Stimulated activated CD4-positive, alpha-beta T cell treated with anti-CD3 and anti-CD28 coated beads, Interleukin-4, amount 100 ng/mL, for 1 hour (primary cell): ENCODE measurements around the gene RGL3.
"Not testable (repeated sequence)": the region's sequence is repeated elsewhere in the genome, so short reads cannot be mapped to it uniquely, and the experiment has no call there.

ENCODE experiments used
- DNase-seq: peaks from one replicate; pipeline ENCODE4 v3.0.0-alpha.2; 2020

RGL3 gene

GRCh38 chr19:11418549-11419506, at the start of gene RGL3:
Gene RGL3, minus strand, starts transcription at chr19:11419314. Its CDS starts 36 bp downstream, at chr19:11419278.
- DNase-seq = no peak

- not testable (repeated sequence) for DNase-seq
Measured at GRCh38 chr19:11468266-11468845, 49.2 kb upstream of the RGL3 start.

DNA sequence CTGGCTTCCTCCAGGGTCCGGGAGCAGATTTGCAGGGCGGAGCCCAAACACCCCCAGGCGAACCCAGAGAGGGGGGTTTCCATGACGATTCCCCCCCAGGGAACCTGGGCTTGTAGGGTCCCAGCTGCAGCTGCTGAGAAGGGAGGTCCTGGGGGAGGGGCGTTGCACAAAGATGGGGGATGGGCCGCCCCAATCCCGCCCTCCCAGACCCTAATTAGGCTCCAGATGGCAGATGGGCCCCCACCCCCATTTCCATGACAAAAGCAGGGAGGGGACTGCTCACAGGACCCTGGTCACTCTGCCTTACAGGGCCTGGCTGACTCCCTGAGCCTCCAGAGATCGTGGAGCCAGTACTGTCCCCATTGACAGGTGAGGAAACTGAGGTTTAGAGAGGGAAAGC, 46.5 kb upstream of the RGL3 start:
- DNase-seq = no peak

GRCh38 chr19:11464333-11465265, 45.5 kb upstream of the RGL3 start:
- DNase-seq = no peak

GRCh38 chr19:11463391-11463790, 44.3 kb upstream of the RGL3 start:
- no peak for DNase-seq

DNA sequence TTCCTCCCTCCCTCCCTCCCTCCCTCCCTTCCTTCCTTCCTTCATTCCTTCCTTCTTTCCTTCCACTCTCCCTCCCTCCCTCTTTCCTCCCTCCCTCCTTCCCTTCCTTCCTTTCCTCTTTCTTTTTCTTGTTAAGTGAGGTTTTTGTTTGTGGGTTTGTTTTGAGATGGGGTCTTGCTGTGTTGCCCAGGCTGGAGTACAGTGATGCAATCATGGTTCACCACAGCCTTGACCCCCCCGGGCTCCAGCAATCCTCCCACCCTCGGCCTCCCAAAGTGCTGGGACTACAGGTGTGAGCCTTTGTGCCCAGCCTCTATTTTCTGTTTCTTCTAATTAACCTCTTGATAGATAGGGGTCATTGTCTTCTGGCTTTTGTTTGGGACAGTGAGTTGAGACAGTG, 42.3 kb upstream of the RGL3 start:
- DNase-seq = no peak

DNA sequence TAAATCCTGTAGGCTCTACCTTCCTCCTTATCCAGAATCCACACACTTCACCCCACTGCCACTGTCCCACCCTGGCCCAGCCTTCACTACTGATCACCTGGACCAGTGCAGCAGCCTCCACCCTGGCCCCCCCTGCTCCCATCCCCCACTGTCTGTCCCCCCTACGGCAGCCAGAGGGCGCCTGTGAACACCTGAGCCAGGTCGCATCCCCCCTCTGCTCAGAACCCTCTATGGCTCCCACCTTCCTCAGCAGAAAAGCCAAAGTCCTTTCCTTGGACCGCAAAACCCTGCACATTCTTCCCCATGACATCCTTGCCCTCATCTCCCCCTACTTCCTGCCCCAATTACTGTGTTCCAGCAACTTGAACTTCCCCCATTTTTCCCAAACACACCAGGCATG, 41.1 kb upstream of the RGL3 start:
- DNase-seq = no peak

DNA sequence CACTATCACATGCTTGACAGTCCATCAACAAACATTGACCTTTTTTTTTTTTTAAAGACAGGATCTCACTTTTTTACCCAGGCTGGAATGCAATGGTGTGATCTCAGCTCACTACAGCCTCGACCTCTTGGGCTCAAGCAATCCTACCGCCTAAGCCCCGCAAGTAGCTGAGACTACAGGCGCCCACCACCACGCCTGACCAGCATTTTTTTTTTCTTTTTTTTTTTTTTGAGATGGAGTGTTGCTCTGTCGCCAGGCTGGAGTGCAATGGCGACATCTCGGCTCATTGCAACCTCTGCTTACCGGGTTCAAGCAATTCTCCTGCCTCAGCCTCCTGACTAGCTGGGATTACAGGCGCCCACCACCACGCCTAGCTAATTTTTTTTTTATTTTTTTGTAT, 39.8 kb upstream of the RGL3 start:
- DNase-seq = not testable (repeated sequence)

GRCh38 chr19:11458236-11458900, 39.3 kb upstream of the RGL3 start:
- no peak for DNase-seq

DNA sequence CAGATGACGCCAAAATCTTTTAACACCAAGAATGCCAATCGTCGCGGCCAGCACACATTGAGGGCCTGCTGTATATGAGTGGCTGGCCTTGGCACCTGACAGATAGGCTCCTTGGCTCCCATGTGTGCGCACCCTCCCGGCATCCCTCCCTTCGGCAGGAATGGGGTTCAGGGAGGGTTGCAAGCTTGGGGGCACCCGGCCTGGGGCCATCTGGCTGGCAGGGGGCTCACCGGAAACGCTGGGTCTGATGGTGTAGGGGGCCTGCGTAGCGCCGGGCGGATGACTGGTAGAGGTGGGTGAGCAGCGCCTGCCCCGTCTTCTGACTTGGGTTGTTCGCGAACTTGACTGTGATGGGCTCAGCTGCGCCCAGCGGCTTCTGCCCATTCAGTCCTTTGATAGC, 38.7 kb upstream of the RGL3 start:
- DNase-seq = no peak

DNA sequence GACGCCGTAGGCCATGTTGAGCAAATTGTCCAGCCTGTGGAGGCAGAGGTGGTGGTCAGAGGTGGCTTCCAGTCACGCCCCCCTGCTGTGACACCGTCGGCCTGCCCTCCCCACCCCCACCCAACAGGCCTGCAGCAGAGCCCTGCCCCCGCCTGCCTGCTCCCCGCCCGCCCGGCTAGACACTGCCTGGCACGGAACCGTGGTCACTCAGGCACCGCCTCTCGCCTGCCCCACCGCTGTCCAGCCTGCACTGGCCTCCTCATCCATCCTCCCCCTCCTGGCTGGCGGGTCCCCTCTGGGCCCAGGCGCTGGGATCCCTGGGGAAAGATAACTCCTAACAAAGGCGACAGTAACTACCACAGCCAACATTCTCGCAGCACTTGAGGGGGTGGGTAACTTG, 38.0 kb upstream of the RGL3 start:
- DNase-seq = no peak

DNA sequence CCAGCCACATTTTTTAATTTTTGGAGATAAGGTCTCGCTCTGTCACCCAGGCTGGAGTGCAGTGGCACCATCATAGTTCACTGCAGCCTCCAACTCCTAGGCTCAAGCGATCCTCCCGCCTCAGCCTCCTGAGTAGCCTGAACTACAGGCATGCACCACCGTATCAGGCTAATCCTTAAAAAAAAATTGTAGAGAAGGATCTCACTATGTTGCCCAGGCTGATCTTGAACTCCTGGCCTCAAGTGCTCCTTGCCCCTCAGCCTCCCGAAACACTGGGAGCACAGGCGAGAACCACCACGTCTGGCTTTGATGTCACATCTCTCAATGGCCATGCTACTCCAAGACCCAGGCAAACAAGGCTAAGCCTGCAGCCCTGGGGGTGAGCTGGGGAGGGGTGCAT, 37.5 kb upstream of the RGL3 start:
- no peak for DNase-seq

GRCh38 chr19:11455233-11455554, 36.1 kb upstream of the RGL3 start:
- DNase-seq = not testable (repeated sequence)

DNA sequence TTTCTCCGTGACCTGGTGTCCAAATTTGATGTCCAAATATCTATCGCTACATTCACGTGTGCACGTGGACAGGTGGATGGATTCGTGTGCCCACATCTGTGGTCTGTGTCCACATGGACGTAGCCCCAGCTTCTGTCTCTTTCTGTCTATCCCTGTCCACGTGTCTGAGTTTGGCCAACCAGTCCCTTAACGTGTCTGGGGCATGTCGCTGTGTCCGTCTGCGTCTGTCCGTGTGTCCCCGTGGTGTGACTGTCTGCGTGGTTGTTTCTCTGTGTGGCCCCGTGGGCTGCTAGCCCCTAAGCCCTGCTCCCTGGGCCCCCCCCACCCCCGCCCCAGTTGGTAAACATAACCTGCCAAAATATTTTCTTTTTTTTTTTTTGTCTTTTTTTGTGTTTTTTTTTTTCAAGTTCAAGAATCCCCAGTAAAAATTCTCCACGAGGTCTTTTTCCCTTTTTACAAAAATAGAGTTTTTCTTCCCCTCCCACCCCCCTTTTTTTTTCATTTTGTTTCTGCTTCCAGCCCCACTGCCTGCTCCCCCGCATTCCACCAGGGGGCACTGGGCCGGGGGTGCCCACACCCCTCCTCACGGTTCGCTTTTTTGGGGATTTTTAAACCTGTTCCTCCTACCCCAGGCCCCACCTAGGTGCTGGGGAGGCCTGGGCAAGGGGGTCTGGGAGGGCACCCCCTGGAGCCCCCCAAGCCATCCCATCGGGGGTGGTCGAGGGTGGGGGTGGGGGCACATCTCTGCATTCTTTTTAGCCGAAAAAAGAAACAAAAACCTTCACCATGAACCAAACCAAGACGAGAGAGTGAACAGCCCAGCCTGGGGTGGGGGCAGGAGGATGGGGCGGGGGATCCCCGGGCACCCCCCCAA, 34.6 kb upstream of the RGL3 start:
- DNase-seq = peak; percentile 29

DNA sequence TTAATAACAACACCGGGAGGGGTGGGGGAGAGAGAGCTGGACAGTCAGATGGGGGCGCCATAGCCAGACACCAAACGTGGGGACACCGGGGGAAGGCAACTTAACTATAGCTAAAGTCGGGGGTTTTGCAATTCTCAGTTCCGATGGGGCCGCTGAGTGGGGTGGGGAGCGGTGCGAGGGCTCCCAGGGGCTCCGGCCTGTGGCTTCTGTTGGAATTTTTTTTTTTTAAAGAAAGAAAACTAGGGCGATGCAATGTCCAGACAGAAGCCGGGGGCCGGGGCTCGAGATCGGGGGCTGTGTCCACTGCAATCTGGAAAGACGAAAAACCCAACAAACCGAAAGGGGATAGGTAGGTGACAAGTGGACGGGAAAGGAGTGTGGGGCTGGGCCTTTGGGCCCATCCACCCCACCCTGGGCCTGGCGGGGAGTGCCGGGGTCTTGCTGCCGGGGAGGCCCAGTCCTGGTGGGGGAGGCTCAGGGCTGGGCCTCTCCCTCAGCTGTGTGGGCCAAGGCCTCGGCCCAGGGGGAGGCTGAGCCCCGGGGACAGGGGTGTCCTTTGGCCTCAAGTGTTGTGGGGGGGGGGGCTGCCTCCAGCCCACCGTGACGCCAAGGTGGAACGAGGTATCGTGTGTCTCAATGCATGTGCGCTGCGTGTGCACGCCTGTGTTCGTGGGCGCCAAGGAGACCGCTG, 33.7 kb upstream of the RGL3 start:
- DNase-seq = no peak

DNA sequence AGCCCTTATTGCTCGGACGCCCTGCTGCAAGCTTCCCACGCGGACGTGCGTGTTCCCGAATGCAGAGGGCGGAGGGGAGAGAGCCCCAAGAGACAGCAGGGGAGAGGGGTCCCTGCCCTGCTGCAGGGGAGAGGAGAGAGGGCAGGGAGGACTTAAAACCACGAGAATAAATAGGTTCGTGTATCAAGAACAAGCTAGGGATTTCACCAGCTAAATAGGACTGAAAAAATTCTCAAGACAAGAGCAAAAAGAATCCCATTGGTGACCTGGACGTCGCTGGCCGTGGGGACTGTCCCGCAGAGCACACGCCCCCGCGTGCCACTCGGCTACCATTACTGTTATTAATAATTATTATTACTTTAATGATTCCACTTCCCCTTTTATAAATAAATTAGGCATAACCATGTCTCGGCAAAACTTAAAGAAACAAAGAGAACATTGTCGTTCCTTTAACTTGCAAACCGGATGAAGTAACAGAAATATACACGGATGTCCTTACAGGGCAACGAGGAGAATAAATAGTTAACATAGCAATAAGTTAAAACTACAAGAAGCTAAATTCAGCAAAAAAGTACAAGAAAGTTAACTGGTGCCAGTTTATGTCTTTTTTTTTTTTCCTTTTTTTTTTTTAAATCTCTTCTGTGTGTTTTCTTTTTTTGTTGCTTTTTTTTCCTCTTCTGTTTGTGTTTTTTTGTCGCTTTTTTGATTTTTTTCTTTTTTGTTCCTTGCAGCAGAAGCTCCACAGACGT, 32.9 kb upstream of the RGL3 start:
- DNase-seq = no peak

- no peak for DNase-seq
Measured at GRCh38 chr19:11451327-11451870, 32.3 kb upstream of the RGL3 start.

GRCh38 chr19:11450570-11451326, 31.6 kb upstream of the RGL3 start:
- no peak for DNase-seq

- DNase-seq = no peak
Measured at GRCh38 chr19:11448923-11449554, 29.9 kb upstream of the RGL3 start.
